Astrocyte of the cerebellum (primary cell): ENCODE data around the gene DPH5.
"Not testable (repeated sequence)": the region's sequence is repeated elsewhere in the genome, so short reads cannot be mapped to it uniquely, and the experiment has no call there.

Experiments used
- DNase-seq: peaks from one replicate; pipeline ENCODE4 v3.0.0-alpha.2; 2011; ENCODE audit warnings: low read depth
- H3K4me3 ChIP-seq: 2 replicates; pipeline ENCODE4 v1.5.1; 2011; ENCODE audit warnings: mild to moderate bottlenecking, low read depth, low read length, moderate library complexity
- in situ Hi-C: cut with HindIII; loops from 2 replicates; pipeline ENCODE4 v1.10.0; 2017; ENCODE audit warnings: low sequenced_read_pairs
- TF ChIP-seq, protein P1 (sequence below): IDR thresholded peaks from 2 replicates; pipeline ENCODE4 v1.5.1; 2012; ENCODE audit warnings: low read length, low read depth, moderate library complexity, mild to moderate bottlenecking; ENCODE audit errors: missing control alignments

Gene DPH5

DNA sequence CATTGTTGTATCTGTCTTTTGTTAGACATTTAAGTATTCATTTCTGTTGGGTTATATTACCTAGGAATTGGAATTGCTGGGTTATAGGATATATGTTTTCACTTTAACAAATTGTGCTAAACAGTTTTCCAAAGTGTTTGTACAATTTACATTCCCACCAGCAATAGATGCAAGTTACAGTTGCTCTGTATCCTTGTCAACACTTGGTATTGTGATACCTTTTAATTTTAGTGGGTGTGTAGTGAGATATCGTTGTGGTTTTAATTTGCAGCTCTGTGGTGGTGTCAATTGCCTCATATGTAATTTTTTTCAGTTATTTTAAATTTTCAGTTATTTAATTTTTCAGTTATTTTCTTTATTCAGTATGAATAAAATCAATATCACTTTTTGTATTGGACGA is 7.4 kb upstream of the DPH5 start:
- no peak overlapping the region for H3K4me3 ChIP-seq
- TF ChIP-seq, protein P1, sequence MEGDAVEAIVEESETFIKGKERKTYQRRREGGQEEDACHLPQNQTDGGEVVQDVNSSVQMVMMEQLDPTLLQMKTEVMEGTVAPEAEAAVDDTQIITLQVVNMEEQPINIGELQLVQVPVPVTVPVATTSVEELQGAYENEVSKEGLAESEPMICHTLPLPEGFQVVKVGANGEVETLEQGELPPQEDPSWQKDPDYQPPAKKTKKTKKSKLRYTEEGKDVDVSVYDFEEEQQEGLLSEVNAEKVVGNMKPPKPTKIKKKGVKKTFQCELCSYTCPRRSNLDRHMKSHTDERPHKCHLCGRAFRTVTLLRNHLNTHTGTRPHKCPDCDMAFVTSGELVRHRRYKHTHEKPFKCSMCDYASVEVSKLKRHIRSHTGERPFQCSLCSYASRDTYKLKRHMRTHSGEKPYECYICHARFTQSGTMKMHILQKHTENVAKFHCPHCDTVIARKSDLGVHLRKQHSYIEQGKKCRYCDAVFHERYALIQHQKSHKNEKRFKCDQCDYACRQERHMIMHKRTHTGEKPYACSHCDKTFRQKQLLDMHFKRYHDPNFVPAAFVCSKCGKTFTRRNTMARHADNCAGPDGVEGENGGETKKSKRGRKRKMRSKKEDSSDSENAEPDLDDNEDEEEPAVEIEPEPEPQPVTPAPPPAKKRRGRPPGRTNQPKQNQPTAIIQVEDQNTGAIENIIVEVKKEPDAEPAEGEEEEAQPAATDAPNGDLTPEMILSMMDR = no peak
- in situ Hi-C loops = no loop called here

DNA sequence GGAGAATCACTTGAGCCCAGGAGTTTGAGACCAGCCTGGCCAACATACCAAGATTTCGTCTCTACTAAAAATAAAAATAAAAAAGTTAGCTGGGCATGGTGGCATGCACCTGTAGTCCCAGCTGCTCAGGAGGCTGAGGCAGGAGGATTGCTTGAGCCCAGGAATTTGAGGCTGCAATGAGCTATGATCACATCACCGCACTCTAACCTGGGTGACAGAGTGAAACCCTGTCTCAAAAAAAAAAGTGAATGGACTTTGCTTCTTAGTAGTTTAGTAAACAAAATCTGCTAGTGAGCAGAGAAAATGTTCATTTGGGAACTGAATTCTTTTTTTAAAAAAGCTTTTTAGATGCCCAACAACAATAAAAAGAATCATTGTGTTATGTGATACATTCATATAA is 6.5 kb upstream of the DPH5 start:
- in situ Hi-C loops, DNase-seq, H3K4me3 ChIP-seq: not testable (repeated sequence)

More for the DNA sequence above, 7.4 kb upstream of the DPH5 start:
- no peak for DNase-seq

DNA sequence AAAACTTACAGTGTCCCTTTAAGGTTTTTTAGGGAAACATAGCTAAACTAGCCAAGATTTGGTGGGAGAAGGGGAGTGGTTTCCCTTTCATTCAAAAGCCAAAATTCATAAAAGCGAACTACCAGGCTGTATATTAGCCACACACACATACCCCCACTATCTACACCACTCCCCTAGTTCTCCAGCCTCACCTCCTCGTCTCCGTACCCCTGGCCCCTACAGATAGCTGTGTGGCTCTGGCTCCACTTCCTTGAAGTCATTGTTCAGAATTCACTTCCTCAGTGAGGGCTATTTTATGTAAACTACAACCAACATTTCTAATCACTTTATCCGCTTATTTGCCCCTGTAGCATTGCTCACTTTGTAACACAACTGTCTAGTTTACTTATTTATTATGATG is 5.3 kb upstream of the DPH5 start:
- no peak for DNase-seq
- in situ Hi-C loops = no loop called here
- TF ChIP-seq, protein P1 = no peak
- no peak overlapping the region for H3K4me3 ChIP-seq

DNA sequence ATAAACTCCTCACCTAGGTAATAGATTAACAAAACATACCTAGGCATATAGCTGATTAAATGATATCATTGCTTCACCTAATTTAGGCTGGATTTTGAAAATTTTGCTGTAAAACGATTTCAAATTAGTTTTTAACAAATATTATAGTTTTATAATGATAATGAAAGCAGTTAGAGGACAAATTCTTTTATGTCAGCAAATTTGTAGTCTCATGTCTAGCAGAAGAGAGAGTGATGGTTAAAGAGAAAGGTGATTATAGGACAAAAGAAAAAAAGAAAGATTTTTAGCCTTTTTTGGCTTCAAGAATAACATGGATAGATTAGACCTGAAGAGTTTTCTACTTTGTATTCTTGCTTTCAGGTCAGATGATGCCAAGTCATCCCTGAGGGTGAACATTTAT is 3.6 kb upstream of the DPH5 start:
- H3K4me3 ChIP-seq = no peak overlapping the region
- TF ChIP-seq, protein P1 = no peak
- DNase-seq = no peak
- in situ Hi-C loops = no loop called here

DNA sequence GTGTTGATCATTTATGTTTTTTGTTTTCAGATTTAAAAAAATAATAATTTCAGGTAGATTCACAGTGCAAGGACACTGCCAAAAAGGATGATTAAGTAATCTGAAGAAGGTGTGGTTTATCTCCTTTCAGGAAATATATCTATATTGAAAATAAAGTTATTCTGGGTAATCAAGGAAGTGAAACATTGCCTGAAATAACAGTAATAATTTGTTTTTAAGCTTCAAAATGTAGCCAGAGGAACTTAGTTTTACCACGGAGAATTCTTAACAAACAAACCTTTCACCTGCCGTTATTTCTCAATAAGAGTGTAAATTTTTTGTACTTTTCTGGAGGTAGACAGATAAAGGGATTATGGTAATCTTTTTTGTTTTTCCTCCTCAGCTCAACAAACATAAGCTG is 2.9 kb upstream of the DPH5 start:
- no peak overlapping the region for H3K4me3 ChIP-seq
- in situ Hi-C loops = no loop called here
- DNase-seq = no peak
- TF ChIP-seq, protein P1 = no peak

DNA sequence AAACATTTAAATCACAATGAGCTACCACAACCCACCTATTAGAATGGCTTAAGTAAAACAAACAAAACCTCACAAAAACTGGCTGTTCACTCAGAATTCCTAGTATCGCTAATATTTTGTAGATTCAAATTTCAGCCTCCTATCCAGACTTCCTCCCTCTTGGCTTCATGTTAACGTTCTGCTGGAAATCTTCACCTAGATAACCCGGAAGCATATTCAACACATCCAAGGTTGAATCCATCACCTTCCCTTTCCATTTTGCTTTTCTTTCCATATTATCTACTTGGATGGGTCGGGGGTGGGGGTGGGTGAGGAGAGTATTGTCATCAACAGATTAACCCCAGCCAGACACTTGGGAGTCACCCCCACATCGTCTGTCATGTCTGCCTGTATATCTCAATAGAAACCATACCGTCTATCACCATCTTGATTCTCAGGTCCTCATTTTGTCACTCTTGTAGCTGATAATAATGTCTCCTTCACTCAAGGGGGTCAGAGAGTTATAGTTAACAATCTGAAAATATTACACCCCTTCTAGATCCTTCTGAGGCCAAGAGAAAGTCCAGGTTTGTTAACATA is 1.7 kb upstream of the DPH5 start:
- DNase-seq = no peak
- in situ Hi-C loops = no loop called here
- H3K4me3 ChIP-seq = no peak overlapping the region
- TF ChIP-seq, protein P1 = no peak

DNA sequence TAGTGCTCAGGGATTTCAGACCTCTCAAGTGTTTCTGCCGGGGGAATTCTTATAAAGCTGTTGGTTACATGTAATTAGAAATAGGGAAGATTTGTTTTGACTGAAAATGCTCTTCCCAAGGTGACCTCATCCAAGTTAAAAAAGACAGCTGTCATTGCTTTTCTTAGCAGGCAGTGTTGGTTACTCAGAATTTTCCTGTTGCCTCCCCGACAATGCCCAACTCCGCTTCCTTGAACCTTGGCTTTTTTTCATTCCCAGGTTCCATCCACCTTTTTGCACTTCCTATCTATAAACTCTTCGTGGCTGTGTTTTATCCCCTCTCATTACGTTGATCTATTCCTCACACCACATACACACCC is 825 bp upstream of the DPH5 start:
- H3K4me3 ChIP-seq = peak overlapping the region; percentile 55
- no peak for DNase-seq
- TF ChIP-seq, protein P1 = no peak
- in situ Hi-C loops = no loop called here
